H9 (cell line): ENCODE results near the gene RPL27A. TPM values are rescaled to one million over a fixed set of nuclear protein-coding genes. Genes with fewer than 3 reads are reported as not detected.

ENCODE experiments used
- DNase-seq: peaks from one replicate; pipeline ENCODE4 v3.0.0-alpha.2; 2017
- H2AFZ ChIP-seq: one replicate; pipeline ENCODE4 v1.6.1; 2013; ENCODE audit warnings: mild to moderate bottlenecking, low read length, control low read depth, moderate library complexity
- H2AK5ac ChIP-seq: 2 replicates; pipeline ENCODE4 v1.6.1; 2013; ENCODE audit warnings: low read length, control low read depth, mixed read lengths; ENCODE audit not compliant: insufficient read length
- H2BK120ac ChIP-seq: one replicate; pipeline ENCODE4 v1.6.1; 2013; ENCODE audit warnings: low read depth, mild to moderate bottlenecking, low read length, control low read depth, inconsistent platforms; ENCODE audit not compliant: poor library complexity, severe bottlenecking
- H2BK12ac ChIP-seq: 2 replicates; pipeline ENCODE4 v1.6.1; 2013; ENCODE audit warnings: low read length, control low read depth, mixed read lengths, low read depth; ENCODE audit not compliant: insufficient read length
- H2BK15ac ChIP-seq: 2 replicates; pipeline ENCODE4 v1.6.1; 2013; ENCODE audit warnings: low read depth, low read length, control low read depth
- H2BK20ac ChIP-seq: one replicate; pipeline ENCODE4 v1.6.1; 2013; ENCODE audit warnings: low read depth, mild to moderate bottlenecking, low read length, control low read depth, inconsistent platforms; ENCODE audit not compliant: poor library complexity, severe bottlenecking
- H2BK5ac ChIP-seq: 2 replicates; pipeline ENCODE4 v1.6.1; 2013; ENCODE audit warnings: low read length, control low read depth, mixed read lengths; ENCODE audit not compliant: insufficient read length
- H3K14ac ChIP-seq: 2 replicates; pipeline ENCODE4 v1.6.1; 2013; ENCODE audit warnings: low read length, control low read depth; ENCODE audit not compliant: insufficient read depth
- H3K18ac ChIP-seq: 2 replicates; pipeline ENCODE4 v1.6.1; 2013; ENCODE audit warnings: low read depth, mild to moderate bottlenecking, mixed read lengths, low read length, control low read depth; ENCODE audit not compliant: insufficient read length
- H3K23ac ChIP-seq: 2 replicates; pipeline ENCODE4 v1.6.1; 2013; ENCODE audit warnings: low read length, control low read depth, mixed read lengths, low read depth; ENCODE audit not compliant: insufficient read length
- H3K23me2 ChIP-seq: 2 replicates; pipeline ENCODE4 v1.6.1; 2013; ENCODE audit warnings: low read depth, mild to moderate bottlenecking, mixed read lengths, low read length, control low read depth; ENCODE audit not compliant: insufficient read length, poor library complexity, severe bottlenecking
- H3K27ac ChIP-seq: 2 replicates; pipeline ENCODE4 v1.5.1; 2013; ENCODE audit warnings: low read length, control low read depth, mixed read lengths, low read depth; ENCODE audit not compliant: insufficient read length
- H3K27me3 ChIP-seq: 2 replicates; pipeline ENCODE4 v1.6.1; 2013; ENCODE audit warnings: low read length, control low read depth, inconsistent platforms; ENCODE audit not compliant: insufficient read depth
- H3K4ac ChIP-seq: 2 replicates; pipeline ENCODE4 v1.6.1; 2013; ENCODE audit warnings: low read depth, mild to moderate bottlenecking, control low read depth, inconsistent platforms, low read length, moderate library complexity
- H3K4me1 ChIP-seq: 2 replicates; pipeline ENCODE4 v1.6.1; 2013; ENCODE audit warnings: low read length, control low read depth, inconsistent platforms; ENCODE audit not compliant: insufficient read depth
- H3K4me2 ChIP-seq: 2 replicates; pipeline ENCODE4 v1.6.1; 2013; ENCODE audit warnings: low read length, control low read depth, mixed read lengths; ENCODE audit not compliant: insufficient read length, insufficient read depth
- H3K56ac ChIP-seq: 2 replicates; pipeline ENCODE4 v1.6.1; 2013; ENCODE audit warnings: low read depth, mild to moderate bottlenecking, mixed read lengths, low read length, control low read depth; ENCODE audit not compliant: insufficient read length
- H3K79me1 ChIP-seq: 2 replicates; pipeline ENCODE4 v1.6.1; 2013; ENCODE audit warnings: low read depth, mild to moderate bottlenecking, moderate library complexity, low read length, control low read depth, inconsistent platforms; ENCODE audit not compliant: insufficient read depth, poor library complexity, severe bottlenecking
- H3K79me2 ChIP-seq: 2 replicates; pipeline ENCODE4 v1.6.1; 2013; ENCODE audit warnings: low read length, control low read depth, inconsistent platforms; ENCODE audit not compliant: insufficient read depth
- H3K9ac ChIP-seq: 2 replicates; pipeline ENCODE4 v1.6.1; 2013; ENCODE audit warnings: low read length, control low read depth, mixed read lengths; ENCODE audit not compliant: insufficient read length; ENCODE audit errors: extremely low read depth
- H3K9me3 ChIP-seq: one replicate; pipeline ENCODE4 v1.6.1; 2013; ENCODE audit warnings: low read depth, low read length, inconsistent platforms; ENCODE audit not compliant: control insufficient read depth
- H3T11ph ChIP-seq: one replicate; pipeline ENCODE4 v1.6.1; 2013; ENCODE audit warnings: mild to moderate bottlenecking, low read length, control low read depth, inconsistent platforms
- H4K20me1 ChIP-seq: one replicate; pipeline ENCODE4 v1.6.1; 2013; ENCODE audit not compliant: control insufficient read depth, insufficient read length, insufficient read depth
- H4K5ac ChIP-seq: 2 replicates; pipeline ENCODE4 v1.6.1; 2013; ENCODE audit warnings: low read depth, mild to moderate bottlenecking, mixed read lengths, low read length, control low read depth; ENCODE audit not compliant: insufficient read length
- H4K8ac ChIP-seq: replicated peaks from 2 replicates; pipeline ENCODE4 v1.6.1; 2013; ENCODE audit warnings: low read length, control low read depth, mixed read lengths, low read depth; ENCODE audit not compliant: insufficient read length
- H4K91ac ChIP-seq: 2 replicates; pipeline ENCODE4 v1.6.1; 2013; ENCODE audit warnings: low read depth, mild to moderate bottlenecking, moderate library complexity, mixed read lengths, low read length, control low read depth; ENCODE audit not compliant: insufficient read length
- H3K27ac Mint-ChIP-seq, 3 experiments: 2 replicates in 2 of 3; 3 replicates in 1 of 3; pipeline ENCODE4 v1.8.0; 2020 to 2021; ENCODE audit warnings: mixed read lengths in 3 of 3, mild to moderate bottlenecking in 1 of 3, moderate library complexity in 1 of 3
- H3K27me3 Mint-ChIP-seq: 2 replicates; pipeline ENCODE4 v1.8.0; 2021; ENCODE audit warnings: low read depth, mild to moderate bottlenecking, moderate library complexity, mixed read lengths
- H3K36me3 Mint-ChIP-seq, 3 experiments: 2 replicates in 2 of 3; 3 replicates in 1 of 3; pipeline ENCODE4 v1.8.0; 2020 to 2021; ENCODE audit warnings: low read depth in 3 of 3, mixed read lengths in 3 of 3; ENCODE audit not compliant: insufficient read depth in 1 of 3
- H3K4me1 Mint-ChIP-seq, 2 experiments: 2 replicates each; pipeline ENCODE4 v1.8.0; 2020; ENCODE audit warnings: mixed read lengths in 2 of 2
- H3K4me3 Mint-ChIP-seq, 2 experiments: 2 replicates in 1 of 2; 3 replicates in 1 of 2; pipeline ENCODE4 v1.8.0; 2020 to 2021; ENCODE audit warnings: mild to moderate bottlenecking in 2 of 2, mixed read lengths in 2 of 2, moderate library complexity in 1 of 2
- H3K9me3 Mint-ChIP-seq, 2 experiments: 2 replicates in 1 of 2; 3 replicates in 1 of 2; pipeline ENCODE4 v1.8.0; 2020; ENCODE audit warnings: mild to moderate bottlenecking in 2 of 2, mixed read lengths in 2 of 2, moderate library complexity in 1 of 2
- CTCF ChIP-seq: fragments of 200-600 bp; sonication (generic); conservative IDR thresholded peaks from 3 replicates; pipeline ENCODE4 v1.8.0; 2021; ENCODE audit warnings: antibody characterized with exemption, mild to moderate bottlenecking
- WGBS: extraction: QIAGEN DNeasy Blood & Tissue Kit; methylation state at CpG from one replicate; pipeline ENCODE4 v1.1.7; 2013; ENCODE audit warnings: missing lambda C conversion rate, low lambda C conversion rate, mixed read lengths; ENCODE audit not compliant: insufficient read length; ENCODE audit errors: extremely low coverage; 5-methylcytosine and 5-hydroxymethylcytosine counted together
- total RNA-seq: library from RNA; stranded (reverse); gene quantifications from 2 replicates; pipeline ENCODE4 v1.2.1, GENCODE V29; 2021

RPL27A gene
- total RNA-seq, 1 experiment from 2014 or later = 1,152 TPM

DNA sequence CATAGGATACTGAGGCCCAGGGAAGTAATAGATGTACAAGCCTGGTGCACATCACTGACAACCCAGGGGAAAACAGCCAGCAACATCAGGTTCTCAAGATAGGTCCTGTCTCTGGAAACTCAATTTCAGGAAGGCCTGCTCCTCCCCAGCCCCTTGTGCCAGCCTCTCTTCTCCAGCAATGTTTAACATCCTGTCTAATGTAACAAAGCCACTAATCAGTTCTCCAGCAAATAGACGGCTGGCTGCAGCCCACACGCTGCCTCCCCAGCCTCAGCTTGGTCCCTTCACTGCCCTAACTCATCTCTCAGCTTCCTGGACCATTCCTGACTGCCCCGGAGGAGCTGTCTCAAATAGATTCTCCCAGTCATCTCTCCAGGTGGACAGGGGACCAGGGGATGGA is 37.8 kb downstream of the RPL27A start:
- H3K9me3 ChIP-seq = no peaks in the 10 kb centered on the region
- no peaks in the 10 kb centered on the region for H3K79me2 ChIP-seq
- H3K14ac ChIP-seq = no peak overlapping the region
- H4K20me1 ChIP-seq = no peaks in the 10 kb centered on the region
- peaks cover 61 to 65% of the 10 kb centered on the region in 2 experiments for H3K4me1 Mint-ChIP-seq
- no peaks in the 10 kb centered on the region for H3K9me3 Mint-ChIP-seq
- no peak overlapping the region for H4K91ac ChIP-seq
- no peak overlapping the region for H2BK120ac ChIP-seq
- H3K18ac ChIP-seq = no peak overlapping the region
- peaks cover 3 to 6% (median 6%) of the 10 kb centered on the region in 3 experiments; a peak in 5 of 7 replicates for H3K36me3 Mint-ChIP-seq
- H4K5ac ChIP-seq = no peak overlapping the region
- H2BK5ac ChIP-seq = no peak overlapping the region
- no CpG with 5 or more reads among the region's 3 CpGs for WGBS
- no peak overlapping the region for H3K27ac ChIP-seq
- no peak overlapping the region for H3K27ac Mint-ChIP-seq
- no peaks in the 10 kb centered on the region for H3K27me3 ChIP-seq
- H3T11ph ChIP-seq = no peak overlapping the region
- no peak overlapping the region for H2BK12ac ChIP-seq
- H2AFZ ChIP-seq = no peak overlapping the region
- DNase-seq = no peak
- H3K4ac ChIP-seq = no peak overlapping the region
- no peaks in the 10 kb centered on the region; the same call in 1 of the 2 replicates for H3K4me1 ChIP-seq
- no peak overlapping the region for H3K9ac ChIP-seq
- no peak overlapping the region for H2BK15ac ChIP-seq
- H3K79me1 ChIP-seq = no peaks in the 10 kb centered on the region
- no peak overlapping the region for H3K23ac ChIP-seq
- no peak overlapping the region for H2BK20ac ChIP-seq
- H4K8ac ChIP-seq = no peak overlapping the region
- no peaks in the 10 kb centered on the region; the same call in 1 of the 2 replicates for H3K27me3 Mint-ChIP-seq
- no peak overlapping the region for H3K4me2 ChIP-seq
- no peak overlapping the region for H3K4me3 Mint-ChIP-seq
- no peaks in the 10 kb centered on the region for H3K23me2 ChIP-seq
- H2AK5ac ChIP-seq = no peak overlapping the region
- no peak overlapping the region for H3K56ac ChIP-seq
- TF ChIP-seq CTCF = no peak
